BE2C (cell line): ENCODE results near the gene WDR81.
A peak's percentile ranks its signal among the peaks of the same experiment; 100 is the strongest.

Experiments
- DNase-seq: peaks from one replicate; pipeline ENCODE4 v3.0.0-alpha.2; 2020
- H3K27me3 ChIP-seq: fragments of 250-450 bp; sonication (Bioruptor Pico); 2 replicates; pipeline ENCODE4 v1.5.1; 2020; ENCODE audit warnings: mild to moderate bottlenecking
- H3K36me3 ChIP-seq: fragments of 250-450 bp; sonication (Bioruptor Pico); 2 replicates; pipeline ENCODE4 v1.5.1; 2020; ENCODE audit warnings: mild to moderate bottlenecking
- H3K4me1 ChIP-seq: fragments of 250-450 bp; sonication (Bioruptor Pico); 2 replicates; pipeline ENCODE4 v1.5.1; 2020
- H3K4me3 ChIP-seq: 2 replicates; pipeline ENCODE4 v1.5.1; 2011; ENCODE audit warnings: low read depth, low read length
- H3K9me3 ChIP-seq: fragments of 250-450 bp; sonication (Bioruptor Pico); 2 replicates; pipeline ENCODE4 v1.5.1; 2020
- CTCF ChIP-seq: IDR thresholded peaks from 2 replicates; pipeline ENCODE4 v1.5.1; 2012; ENCODE audit warnings: mild to moderate bottlenecking, low read depth, low read length

WDR81 gene

DNA sequence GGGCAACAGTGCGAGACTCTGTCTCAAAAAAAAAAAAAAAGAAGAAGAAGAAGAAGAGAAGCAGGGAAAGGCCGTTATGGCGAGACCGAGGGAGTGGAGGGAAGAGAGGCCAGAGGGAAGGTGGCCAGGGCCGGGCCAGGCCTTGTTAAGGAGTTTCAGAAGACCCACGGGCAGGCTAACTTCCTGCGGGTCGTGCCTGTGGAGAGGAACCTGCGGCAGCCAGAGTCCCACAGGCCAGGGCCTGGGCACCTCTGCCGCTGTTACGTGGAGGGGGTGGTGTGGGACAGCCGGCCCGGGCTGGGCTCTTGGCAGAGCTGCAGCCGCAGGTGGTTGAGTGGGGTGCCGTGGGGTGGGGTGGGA, 5.4 kb downstream of the WDR81 start:
- no peak for TF ChIP-seq CTCF
- H3K27me3 ChIP-seq: no peaks in the 10 kb centered on the region
- peaks cover 7% of the 10 kb centered on the region for H3K4me1 ChIP-seq
- H3K9me3 ChIP-seq: no peaks in the 10 kb centered on the region
- H3K36me3 ChIP-seq: peaks cover 11% of the 10 kb centered on the region
- no peak for DNase-seq
- no peak overlapping the region for H3K4me3 ChIP-seq

GRCh38 chr17:1730326-1731193, 6.1 kb downstream of the WDR81 start:
- peaks cover 11% of the 10 kb centered on the region for H3K36me3 ChIP-seq
- peak; percentile 84 for DNase-seq
- H3K9me3 ChIP-seq: no peaks in the 10 kb centered on the region
- TF ChIP-seq CTCF: no peak
- no peak overlapping the region; the same call in 1 of the 2 replicates for H3K4me3 ChIP-seq
- peaks cover 7% of the 10 kb centered on the region for H3K4me1 ChIP-seq
- no peaks in the 10 kb centered on the region for H3K27me3 ChIP-seq

- TF ChIP-seq CTCF: no peak
- Histone ChIP-seq H3K27me3 (no peaks in the 10 kb centered on the region), H3K4me3 (no peak overlapping the region), H3K9me3 (no peaks in the 10 kb centered on the region), H3K36me3 (peaks cover 11% of the 10 kb centered on the region), H3K4me1 (peaks cover 7% of the 10 kb centered on the region)
- DNase-seq: no peak
These were observed 6.6 kb downstream of the WDR81 start for GRCh38 chr17:1731194-1731506.

DNA sequence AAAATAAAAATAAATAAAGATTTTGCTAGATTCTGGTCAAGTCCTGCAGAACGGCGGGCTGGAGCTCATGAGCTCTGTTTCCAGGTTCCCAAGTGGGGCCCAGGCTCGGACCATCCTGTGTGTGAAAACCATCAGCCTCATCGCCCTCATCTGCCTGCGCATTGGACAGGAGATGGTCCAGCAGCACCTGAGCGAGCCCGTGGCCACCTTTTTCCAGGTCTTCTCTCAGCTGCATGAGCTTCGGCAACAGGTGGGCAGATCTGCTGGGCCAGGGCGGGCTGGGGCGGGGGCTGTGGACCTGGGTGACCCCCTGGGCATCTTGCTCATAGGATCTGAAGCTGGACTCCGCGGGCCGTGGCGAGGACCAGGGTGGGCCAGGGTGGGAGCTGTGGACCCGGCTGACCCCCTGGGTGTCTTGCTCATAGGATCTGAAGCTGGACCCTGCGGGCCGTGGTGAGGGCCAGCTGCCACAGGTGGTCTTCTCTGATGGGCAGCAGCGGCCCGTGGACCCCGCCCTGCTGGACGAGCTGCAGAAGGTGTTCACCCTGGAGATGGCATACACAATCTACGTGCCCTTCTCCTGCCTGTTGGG, 7.8 kb downstream of the WDR81 start:
- no peak overlapping the region for H3K4me3 ChIP-seq
- H3K36me3 ChIP-seq: peaks cover 11% of the 10 kb centered on the region
- TF ChIP-seq CTCF: no peak
- DNase-seq: no peak
- peaks cover 7% of the 10 kb centered on the region for H3K4me1 ChIP-seq
- no peaks in the 10 kb centered on the region for H3K27me3 ChIP-seq
- no peaks in the 10 kb centered on the region for H3K9me3 ChIP-seq

DNA sequence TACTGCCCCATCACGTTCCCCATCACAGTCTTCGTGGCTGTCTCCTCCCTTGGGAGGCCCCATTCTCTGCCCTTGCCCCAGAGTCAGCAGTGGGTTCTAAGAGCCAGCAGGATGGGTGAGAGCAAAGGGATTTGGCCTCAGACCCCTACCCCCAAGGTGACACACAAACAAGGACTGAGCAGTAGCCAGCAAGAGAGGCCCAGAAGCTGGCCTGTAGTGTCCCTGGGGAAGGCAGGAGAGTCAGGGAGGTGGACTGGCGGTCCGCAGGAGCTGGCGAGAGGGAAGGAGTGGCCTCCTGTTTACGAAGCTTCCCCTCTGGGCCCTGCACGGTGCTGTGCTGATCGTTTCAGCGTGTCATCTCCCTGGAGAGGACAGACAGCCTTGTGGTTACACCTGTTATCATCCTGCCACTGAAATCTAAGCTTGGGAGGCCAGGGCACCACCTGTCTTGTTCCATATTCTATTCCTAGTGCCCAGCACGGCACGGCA, 8.4 kb downstream of the WDR81 start:
- H3K4me1 ChIP-seq: peaks cover 7% of the 10 kb centered on the region
- H3K36me3 ChIP-seq: peaks cover 11% of the 10 kb centered on the region
- H3K27me3 ChIP-seq: no peaks in the 10 kb centered on the region
- H3K4me3 ChIP-seq: no peak overlapping the region
- TF ChIP-seq CTCF: no peak
- H3K9me3 ChIP-seq: no peaks in the 10 kb centered on the region
- DNase-seq: no peak

DNA sequence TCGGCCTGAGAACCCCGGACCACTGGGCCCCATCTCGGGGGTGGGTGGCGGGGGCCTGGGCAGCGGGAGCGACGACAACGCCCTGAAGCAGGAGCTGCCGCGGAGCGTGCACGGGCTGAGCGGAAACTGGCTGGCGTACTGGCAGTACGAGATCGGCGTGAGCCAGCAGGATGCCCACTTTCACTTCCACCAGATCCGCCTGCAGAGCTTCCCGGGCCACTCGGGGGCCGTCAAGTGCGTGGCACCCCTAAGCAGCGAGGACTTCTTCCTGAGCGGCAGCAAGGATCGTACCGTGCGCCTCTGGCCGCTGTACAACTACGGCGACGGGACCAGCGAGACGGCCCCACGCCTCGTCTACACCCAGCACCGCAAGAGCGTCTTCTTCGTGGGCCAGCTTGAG, 9.3 kb downstream of the WDR81 start:
- DNase-seq: no peak
- Histone ChIP-seq H3K4me1 (peaks cover 7% of the 10 kb centered on the region), H3K4me3 (no peak overlapping the region), H3K27me3 (no peaks in the 10 kb centered on the region), H3K36me3 (peaks cover 11% of the 10 kb centered on the region), H3K9me3 (no peaks in the 10 kb centered on the region)
- no peak for TF ChIP-seq CTCF
